ENCODE data around the gene HNRNPH1.
"Not testable (repeated sequence)": the region's sequence is repeated elsewhere in the genome, so short reads cannot be mapped to it uniquely, and the experiment has no call there.

HNRNPH1 gene

GRCh38 chr5:179623003-179623905 is at the start of gene HNRNPH1:
TSS of gene HNRNPH1 (minus strand) at chr5:179623671. CDS start at chr5:179623133, 538 bp downstream.
- DNase-seq, result peak; percentile 99

DNA sequence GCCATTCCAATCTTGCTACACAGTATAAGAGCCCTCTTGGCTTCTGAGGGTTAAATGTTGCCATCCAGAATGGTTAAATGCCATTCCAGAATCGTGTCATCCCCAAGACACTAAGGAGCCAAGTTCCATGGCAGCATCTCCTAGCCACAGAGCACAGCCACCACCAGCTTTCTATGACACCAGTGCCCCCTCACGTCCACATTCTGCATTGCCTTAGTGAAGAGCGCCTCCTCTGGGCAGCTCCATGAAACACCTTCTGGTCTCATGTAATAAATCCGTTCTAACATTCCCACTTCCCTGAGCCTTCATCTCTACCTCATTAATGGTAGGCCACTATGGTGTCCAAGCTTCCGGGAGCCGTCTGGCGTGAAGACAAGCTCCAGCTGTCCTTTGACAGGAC is 44.9 kb upstream of the HNRNPH1 start:
- peak; percentile 57 for DNase-seq

GRCh38 chr5:179661647-179662046 is 38.2 kb upstream of the HNRNPH1 start:
- not testable (repeated sequence) for DNase-seq

GRCh38 chr5:179658179-179658856 is 34.8 kb upstream of the HNRNPH1 start:
- not testable (repeated sequence) for DNase-seq

GRCh38 chr5:179657302-179658178 is 34.1 kb upstream of the HNRNPH1 start:
- not testable (repeated sequence) for DNase-seq

DNA sequence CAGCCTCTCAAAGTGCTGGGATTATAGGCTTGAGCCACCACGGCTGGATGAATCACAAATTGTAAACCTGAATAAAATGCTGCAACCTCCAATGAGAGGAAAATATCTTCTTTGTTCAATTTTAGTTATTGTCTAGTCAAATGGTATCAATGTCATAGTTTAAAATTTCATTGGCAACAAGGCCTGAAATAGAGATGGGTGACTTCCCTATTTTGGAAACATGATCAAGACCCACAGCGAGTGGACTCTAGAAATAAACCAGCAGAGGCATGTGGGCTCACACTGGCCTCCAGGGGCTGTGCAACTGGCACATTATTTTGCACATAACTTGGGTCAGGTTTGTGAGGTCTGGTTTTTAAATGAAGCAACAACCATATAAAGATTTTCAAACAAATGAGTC is 29.7 kb upstream of the HNRNPH1 start:
- not testable (repeated sequence) for DNase-seq

DNA sequence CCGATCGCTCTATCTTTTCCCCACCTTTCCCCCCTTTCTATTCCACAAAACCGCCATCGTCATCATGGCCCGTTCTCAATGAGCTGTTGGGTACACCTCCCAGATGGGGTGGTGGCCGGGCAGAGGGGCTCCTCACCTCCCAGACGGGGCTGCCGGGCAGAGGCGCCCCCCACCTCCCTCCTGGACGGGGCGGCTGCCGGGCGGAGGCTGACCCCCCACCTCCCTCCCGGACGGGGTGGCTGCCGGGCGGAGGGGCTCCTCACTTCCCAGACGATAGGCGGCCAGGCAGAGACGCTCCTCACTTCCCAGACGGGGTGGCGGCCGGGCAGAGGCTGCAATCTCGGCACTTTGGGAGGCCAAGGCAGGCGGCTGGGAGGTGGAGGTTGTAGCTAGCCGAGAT is 26.8 kb upstream of the HNRNPH1 start:
- DNase-seq, result not testable (repeated sequence)

GRCh38 chr5:179649166-179649703 is 25.8 kb upstream of the HNRNPH1 start:
- not testable (repeated sequence) for DNase-seq

DNA sequence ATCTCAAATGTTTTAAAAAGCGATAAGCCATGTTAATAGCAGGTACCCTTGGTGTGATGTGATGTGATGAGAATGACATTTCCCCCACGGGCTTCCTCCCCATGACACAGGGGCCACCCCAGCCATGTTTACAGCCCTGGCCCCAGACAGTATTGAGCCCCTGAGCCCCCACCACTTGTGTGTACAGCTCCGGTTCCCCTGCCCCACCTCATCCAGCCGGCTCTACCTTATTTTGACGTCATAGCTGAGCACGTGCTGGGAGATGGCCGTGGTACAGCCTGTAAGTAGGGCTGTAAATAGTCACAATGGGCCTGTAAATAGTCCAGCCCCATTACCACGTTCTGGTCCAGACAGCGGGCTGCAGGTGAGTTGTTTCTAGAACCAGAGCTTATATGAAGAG is 24.9 kb upstream of the HNRNPH1 start:
- DNase-seq, result no peak

DNA sequence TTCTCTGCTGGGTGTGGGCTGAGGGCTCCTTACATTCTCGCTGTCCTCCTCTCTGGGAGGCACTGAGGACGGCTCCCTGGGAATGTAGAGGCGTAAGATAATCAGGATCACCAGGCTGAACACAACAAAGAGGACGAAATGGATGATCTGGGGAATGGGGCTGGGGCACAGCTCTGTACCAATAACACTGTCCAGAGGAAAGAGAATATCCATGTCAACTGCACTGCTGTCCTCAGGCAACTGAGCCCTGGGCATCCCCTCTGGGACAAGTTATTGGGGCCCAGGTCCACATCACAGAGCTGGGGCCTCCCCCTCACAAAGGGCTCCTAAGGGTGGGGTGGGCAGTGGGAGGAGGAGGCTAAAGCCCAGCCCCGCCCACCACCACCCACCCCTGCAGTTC is 21.3 kb upstream of the HNRNPH1 start:
- not testable (repeated sequence) for DNase-seq

GRCh38 chr5:179643141-179643920 is 19.9 kb upstream of the HNRNPH1 start:
- DNase-seq, result not testable (repeated sequence)

DNA sequence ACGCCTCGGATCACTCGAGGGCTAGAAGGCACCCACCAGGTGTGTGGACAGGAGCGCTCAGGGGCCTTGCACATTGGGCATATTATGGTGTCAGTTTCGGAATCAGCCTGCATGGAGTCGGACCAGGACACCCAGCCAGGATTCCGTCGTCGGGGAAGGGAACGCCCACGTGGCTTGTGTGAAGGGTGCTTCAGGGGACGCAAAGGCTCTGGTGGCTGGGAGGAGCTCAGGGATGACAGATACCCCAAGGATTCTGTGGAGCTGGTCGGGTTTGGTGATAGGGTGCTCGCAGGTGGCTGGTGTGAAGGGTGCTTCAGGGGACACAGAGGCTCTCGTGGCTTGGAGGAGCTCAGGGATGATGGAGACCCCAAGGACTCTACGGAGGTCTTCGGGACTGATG is 19.2 kb upstream of the HNRNPH1 start:
- not testable (repeated sequence) for DNase-seq

DNA sequence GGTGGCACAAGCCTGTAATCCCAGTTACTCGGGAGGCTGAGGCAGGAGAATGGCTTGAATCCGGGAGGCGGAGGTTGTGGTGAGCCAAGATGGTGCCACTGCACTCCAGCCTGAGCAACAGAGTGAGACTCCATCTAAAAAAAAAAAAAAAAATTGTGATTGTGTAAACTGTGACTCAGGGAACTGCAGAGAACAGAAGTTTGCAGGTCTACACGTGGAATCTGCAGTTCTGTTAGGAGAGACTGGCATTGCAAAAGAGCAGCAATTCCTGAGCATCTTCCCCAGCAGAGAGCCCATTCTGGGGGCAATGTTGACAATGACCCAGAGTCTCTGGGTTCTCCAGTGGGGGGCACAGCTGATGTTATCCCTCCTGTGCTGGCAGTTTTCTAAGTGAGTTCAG is 18.3 kb upstream of the HNRNPH1 start:
- DNase-seq, result not testable (repeated sequence)

DNA sequence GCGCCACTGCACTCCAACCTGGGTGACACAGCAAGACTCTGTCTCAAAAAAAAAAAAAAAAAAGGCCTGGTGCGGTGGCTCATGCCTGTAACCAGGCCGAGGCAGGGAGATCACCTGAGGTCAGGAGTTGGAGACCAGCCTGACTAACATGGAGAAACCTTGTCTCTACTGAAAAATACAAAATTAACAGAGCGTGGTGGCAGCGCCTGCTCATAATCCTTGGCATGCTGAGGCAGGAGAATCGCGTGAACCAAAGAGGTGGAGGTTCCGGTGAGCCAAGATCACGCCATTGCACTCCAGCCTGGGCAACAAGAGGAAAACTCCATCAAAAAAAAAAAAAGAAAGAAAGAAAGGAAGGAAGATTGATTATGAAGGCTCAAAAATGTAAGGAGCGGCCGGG is 15.8 kb upstream of the HNRNPH1 start:
- DNase-seq, result not testable (repeated sequence)

DNA sequence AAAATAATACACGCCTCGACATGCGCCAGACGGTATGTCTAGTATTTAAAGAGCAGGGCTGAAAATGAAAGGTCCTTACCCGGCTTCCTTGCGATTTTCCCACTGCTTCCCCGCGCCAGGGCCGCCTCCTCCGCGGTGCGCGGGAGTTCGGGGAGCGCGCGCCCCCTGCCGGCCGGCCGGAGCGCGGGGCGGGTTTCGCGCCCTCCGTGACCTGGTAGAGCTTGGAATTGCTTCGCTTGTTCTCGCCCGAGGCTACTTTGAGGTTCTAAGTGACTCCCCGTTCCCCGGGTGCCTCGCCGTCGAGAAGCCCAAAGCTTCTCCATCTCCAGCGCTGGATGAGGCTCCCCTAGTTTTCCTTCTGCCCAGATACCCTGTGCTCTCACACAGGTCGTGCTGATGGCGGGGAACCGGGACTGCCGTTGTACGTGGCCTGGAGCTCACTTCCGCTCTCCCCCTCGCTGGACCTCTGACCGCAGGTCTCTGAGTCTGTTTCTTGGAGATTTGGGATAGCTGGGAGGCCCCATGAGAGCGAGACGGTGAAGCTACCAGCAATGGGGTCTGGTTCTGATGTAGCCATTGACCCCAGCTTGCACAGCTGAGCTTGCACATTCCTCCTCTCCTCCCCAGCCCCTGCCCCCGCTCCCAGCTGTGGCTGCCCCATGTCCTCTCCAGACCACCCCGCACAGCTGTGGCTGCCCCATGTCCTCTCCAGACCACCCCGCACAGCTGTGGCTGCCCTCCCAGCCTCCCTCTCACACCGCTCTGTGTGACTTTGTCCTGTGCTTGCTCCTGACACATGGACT is 11.1 kb upstream of the HNRNPH1 start:
- not testable (repeated sequence) for DNase-seq

DNA sequence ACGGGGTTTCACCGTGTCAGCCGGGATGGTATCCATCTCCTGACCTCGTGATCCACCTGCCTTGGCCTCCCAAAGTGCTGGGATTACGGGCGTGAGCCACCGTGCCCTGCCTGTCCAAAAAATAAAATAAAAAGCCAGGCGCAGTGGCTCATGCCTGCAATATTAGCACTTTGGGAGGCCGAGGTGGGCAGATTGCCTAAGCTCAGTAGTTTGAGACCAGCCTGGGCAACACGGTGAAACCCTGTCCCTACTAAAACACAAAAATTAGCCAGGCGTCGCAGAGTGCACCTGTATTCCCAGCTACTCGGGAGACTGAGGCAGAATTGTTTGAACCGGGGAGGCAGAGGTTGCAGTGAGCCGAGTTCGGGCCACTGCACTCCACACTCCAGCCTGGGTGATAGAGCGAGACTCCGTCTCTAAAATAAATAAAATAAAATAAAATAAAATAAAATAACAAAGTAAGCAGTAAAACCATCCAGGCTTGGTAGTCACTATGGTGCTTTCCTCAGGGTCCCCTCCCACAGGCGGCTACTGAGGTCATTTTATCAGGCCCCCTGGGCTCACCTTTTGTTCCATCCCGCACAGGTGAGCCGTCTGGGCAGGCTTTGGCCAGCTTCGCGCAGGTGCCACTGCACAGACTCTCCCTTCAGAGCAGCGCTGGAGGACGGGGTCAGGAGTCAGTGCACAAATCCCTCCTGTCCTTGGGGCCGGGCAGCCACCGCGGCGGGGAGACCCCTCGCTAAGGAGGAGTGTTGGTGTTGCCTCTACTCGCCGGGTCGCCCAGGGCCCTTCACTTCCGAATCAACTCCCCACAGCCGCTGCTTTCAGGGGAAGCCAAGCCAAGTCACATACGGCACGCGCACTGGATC is 10.3 kb upstream of the HNRNPH1 start:
- not testable (repeated sequence) for DNase-seq

DNA sequence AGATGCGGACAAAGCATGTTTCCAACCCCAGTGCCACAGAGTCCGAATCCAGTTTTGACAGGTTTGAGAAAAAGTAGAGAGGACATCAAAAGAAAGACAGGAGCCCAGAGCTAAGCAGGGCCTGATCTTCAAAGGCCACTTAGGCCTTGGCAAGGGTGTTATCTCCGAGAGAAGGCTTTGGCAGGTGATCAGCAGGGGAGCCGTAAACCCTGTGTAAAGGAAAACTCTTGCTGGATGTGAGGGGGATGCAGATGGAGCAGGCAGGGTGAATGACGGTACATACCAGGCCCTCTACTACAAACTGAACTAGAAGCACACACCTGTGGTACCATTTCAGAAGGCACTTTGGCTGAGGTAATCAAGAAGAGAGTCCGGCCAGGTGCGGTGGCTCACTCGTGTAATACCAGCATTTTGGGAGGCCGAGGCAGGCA is 1.4 kb upstream of the HNRNPH1 start:
- no peak for DNase-seq

DNA sequence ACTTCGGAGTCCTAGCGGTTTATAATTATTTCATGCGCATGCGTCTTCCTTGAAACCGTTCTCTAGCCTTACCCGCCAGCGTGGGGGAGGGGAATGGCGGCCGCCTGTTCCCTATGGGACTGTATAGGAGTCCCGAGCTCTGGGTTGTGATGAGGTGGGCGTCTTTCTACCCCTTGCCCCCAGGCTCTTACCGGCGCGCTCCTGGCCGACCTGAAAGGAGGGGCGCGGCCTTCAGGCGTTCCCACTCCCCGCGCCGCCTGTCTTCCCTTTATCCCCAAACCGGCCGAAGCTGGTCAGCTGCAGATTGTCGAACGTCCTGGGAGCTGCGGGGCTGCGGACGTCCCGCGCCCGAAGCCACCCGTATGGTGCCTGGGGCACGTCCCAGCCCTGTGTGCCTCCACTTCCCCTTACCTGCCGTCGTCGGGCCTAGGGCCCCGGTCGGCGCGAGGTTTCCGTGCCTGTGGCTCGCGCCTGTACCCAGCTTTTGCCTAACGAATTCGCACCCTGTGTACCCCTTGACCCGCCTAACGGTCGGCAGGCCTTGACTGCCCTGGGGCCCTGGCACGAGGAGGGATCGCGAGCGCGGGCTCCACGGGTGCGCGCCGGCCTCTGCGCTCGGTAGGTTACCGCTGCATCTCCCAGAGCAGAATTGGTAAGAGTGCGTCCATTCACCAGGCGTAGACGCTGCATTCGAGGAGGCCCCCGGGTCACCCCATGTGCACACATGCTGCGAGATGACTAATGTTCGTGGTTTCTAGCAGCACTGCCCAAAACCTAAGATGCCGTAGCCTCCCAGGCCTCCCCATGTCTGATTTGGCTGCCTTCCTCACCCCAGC is 653 bp upstream of the HNRNPH1 start:
- DNase-seq, result no peak
